T-helper 2 cell treated with Interferon-gamma antibody and Interleukin-4, amounts not matched to agents 100 ng/mL and 5 ng/mL, for 36 hours (primary cell): ENCODE data around the gene PLCG1. TPM values are rescaled to one million over a fixed set of nuclear protein-coding genes. Genes with fewer than 3 reads are reported as not detected.
"Not testable (repeated sequence)": the region's sequence is repeated elsewhere in the genome, so short reads cannot be mapped to it uniquely, and the experiment has no call there.

ENCODE experiments used
- intact Hi-C: fragments of 100-400 bp; cut with micrococcal nuclease; formaldehyde crosslinking; loops from one replicate; pipeline ENCODE4 v1.15.1; 2023
- total RNA-seq: library from RNA; stranded (reverse); gene quantifications from 2 replicates; pipeline ENCODE4 v1.2.3, GENCODE V29; 2022

PLCG1 gene
- total RNA-seq, 1 donor from 2014 or later, result 414 TPM

DNA sequence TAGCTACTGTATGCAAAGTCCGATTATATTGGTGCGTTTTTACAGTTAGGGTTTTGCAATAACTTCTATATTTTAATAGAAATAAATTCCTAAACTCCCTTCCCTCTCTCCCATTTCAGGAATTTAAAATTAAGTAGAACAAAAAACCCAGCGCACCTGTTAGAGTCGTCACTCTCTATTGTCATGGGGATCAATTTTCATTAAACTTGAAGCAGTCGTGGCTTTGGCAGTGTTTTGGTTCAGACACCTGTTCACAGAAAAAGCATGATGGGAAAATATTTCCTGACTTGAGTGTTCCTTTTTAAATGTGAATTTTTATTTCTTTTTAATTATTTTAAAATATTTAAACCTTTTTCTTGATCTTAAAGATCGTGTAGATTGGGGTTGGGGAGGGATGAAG is 13.7 kb upstream of the PLCG1 start:
- intact Hi-C loops, result no loop called here

- intact Hi-C loops, result no loop called here
Observed at GRCh38 chr20:41124451-41125094, 12.8 kb upstream of the PLCG1 start.

- intact Hi-C loops, result no loop called here
Observed at GRCh38 chr20:41125530-41126457, 11.5 kb upstream of the PLCG1 start.

- intact Hi-C loops, result no loop called here
Observed at GRCh38 chr20:41126719-41127118, 10.6 kb upstream of the PLCG1 start.

- intact Hi-C loops, result not testable (repeated sequence)
Observed at GRCh38 chr20:41128317-41128716, 9.0 kb upstream of the PLCG1 start.

GRCh38 chr20:41131594-41132387 is 5.6 kb upstream of the PLCG1 start:
- intact Hi-C loops, result no loop called here

- intact Hi-C loops, result not testable (repeated sequence)
Observed at GRCh38 chr20:41132388-41132775, 5.0 kb upstream of the PLCG1 start.

DNA sequence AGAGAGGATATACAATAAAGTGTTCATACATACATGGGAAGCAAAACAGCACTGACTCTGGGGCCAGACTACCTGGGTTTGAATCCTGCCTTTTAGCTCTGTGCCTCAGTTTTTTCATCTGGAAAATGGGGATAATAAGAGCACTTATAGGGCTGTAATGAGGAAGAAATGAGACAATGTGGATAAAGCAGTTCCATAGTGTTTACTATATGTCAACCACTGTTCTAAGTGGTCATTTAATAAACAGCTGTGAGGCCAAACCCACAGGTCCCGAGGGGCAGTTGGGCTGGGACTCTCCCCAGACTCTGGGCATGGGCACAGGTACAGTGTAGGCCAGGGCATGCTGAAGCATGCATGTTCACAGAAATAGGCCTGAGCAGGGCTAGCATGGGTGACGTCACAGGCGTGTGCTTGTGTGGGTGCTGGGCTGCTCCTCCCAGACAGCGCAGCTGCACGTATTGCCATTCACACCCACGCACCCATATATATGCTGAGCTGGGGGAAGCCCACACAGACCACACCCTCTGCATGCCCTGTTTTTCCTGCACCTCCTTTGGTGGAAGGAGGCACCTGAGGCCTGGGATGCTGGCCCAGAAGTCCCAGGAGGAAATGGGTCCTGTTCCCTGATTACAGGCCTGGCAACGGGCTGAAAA is 3.5 kb upstream of the PLCG1 start:
- intact Hi-C loops, result no loop called here

DNA sequence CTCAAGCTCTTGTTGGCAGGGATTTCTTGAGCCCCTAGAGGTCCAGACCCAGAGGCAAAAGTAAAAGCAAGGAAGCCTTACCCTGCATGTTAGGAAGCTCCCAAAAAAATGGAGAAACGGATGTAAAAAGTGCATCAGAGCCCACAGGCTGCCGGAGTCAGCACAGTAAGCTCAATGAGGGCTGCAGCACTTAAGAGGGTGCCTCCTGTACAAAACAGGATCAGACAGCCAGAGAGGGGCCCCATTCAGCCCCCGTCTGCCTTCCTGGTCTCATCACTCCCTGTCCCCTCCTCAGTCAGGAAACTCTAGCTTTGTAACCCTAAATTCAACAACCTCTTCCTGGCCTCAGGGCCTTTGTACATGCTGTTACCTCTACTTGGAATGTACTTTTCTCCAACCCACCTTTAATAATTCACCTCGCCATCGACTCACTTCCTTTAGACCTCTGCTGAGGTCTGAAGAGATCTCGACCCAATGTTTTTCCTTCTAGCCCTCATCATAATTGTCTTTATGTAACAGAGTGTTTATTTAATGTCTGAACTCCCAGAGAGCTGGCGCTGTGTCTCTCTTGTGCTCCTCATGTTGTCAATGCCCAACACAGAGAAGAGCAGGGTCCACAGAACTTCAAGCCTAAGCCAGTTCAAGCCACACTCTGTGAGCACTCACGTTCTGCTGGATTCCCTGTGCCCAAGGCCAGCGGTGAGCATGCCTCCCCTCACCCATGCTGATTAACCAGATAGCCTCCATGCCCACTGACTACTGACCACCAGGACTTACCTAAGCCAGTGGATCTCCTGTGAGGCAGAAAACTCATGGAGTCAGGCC is 2.8 kb upstream of the PLCG1 start:
- intact Hi-C loops, result loop anchor here (1.0 to 5.0 kb wide), 4 partner anchors 98 to 483 kb away; partner anchors contain the start of genes CHD6 and LPIN3

- intact Hi-C loops, result loop anchor here (1.0 to 5.0 kb wide), 4 partner anchors 97 to 482 kb away; partner anchors contain the start of genes CHD6 and LPIN3
Observed at GRCh38 chr20:41135187-41135887, 2.0 kb upstream of the PLCG1 start.

DNA sequence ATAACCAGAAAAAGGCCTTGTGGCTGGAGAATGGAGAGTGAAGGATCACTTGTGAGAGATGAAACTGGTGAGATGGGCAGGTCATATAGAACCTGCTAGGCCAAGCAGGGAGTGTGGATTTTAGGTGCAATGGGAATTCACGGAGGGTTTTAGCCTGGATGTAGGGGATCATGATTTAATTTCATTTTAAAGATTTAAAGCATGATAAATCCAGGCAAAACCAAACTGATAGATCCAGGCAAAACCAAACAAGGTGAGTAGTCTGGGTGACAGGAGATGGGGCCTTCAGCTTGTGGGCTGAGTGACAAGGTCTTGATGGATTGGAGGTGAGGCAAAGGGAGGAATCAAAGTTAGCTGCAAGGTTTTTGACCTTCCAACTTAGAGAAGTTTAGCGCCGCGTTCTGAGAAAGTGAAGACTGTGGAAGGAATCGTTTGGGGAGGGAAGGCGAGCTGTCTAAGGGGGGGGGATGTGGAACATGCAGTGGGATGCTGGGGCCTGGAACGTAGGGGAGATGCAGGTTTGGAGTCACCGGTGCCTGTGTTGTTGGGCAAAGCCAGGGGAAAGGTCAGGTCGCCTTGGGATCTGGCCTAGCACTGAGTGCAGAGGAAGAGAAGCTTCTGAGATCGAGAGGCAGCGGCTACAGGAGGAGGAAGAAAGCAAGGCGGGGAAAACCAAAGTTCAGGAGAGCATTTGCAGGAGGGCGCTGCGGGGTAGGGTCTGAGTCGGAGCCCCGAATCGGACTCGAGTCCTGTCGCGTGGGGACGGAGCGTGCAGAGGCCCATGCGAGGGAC is 1.3 kb upstream of the PLCG1 start:
- intact Hi-C loops, result loop anchor here (1.0 to 5.0 kb wide), 4 partner anchors 96 to 481 kb away; partner anchors contain the start of genes CHD6 and LPIN3

GRCh38 chr20:41137614-41138474 is 501 bp downstream of the PLCG1 start:
- intact Hi-C loops, result loop anchor here (1.0 to 5.0 kb wide), 4 partner anchors 34 to 479 kb away; partner anchors contain the start of genes CHD6, TOP1 and ZHX3

GRCh38 chr20:41138475-41139226 is 1.3 kb downstream of the PLCG1 start:
- intact Hi-C loops, result loop anchor here (1.0 to 5.0 kb wide), 2 partner anchors 19 to 479 kb away; partner anchors contain the start of gene CHD6

DNA sequence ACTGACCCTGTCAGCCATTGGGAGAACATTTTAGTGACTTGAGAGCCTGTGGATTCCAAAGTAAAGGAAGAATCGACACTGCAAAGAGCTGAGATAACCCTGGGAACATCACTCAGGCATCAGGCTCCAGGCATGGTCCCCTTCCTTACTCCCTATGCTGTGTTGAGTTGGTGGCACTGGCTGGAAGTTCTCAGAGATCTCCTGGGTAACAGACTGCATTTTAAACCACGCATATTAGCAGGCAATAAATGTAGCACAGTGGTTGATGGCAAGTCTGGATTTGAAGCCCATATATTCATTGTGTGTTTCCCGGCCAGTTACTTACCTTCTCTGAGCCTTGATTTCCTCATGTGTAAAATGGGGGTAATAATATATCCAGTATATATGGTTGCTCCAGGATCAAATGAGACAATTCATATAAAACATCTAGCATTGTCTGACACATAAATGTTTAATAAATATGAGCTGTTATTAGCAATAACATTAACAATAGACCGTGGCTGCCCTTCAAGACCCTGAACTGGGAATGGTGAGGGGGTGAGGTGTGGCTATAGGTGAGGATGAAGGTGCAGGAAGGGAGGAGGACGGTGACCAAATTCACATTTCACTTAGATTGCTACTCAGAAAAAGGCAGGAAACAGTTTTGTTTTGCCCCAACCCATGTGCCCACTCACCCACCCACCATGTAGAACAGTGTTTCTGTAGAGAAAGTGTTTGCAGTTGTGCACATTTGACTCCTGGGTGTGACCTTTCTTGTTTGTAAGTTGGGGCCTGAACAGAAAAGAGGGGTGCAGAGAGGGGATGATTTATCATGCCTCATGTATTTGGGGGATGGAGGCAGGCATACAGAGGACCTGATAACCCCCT is 2.1 kb downstream of the PLCG1 start:
- intact Hi-C loops, result loop anchor here (1.0 to 5.0 kb wide), 2 partner anchors 18 to 478 kb away; partner anchors contain the start of gene CHD6

DNA sequence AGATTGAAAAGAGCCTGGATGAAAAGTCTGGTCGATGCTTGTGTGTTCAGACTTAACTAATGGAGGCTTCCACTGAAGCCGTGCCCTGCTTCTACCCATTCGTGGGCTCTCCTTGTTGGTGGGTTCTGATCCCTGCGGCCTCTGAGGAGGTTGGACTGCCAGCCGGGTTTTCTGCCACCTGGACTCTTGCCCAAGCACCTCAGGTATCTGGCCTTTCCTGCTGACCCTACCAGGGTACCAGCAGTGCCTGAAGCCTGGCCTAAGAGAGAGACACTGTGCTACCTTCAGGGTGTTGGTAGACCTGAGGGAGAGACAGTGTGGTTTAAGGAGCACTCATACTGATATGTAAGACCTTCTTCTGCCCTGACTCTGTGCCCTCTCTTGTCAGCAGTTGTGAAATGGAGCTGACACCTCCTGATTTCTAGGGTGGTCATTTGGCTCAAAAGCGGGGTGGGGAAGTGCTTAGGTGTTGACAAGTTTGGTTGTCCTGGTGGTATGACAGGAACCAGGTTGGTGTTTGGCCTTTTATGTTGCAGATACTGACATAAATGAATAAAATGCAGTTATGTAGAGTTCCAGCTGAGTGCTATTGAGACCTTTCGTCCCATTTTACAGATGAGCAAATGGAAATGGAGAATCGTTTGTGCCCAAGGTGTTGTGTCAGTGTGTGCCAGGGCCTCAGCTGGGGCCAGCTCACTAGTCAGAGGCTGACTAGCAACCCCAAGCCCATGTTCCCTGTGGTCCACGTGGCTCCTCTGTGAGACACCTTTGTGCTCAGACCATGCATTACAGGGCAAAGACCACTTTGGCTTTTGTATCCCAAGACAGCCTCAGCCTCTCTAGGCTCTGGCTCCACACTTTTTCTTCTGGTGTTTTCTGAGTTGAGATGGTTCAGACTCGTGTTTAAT is 3.1 kb downstream of the PLCG1 start:
- intact Hi-C loops, result no loop called here
